PC-9 (cell line): ENCODE results near the gene TMEM207. TPM values are rescaled to one million over a fixed set of nuclear protein-coding genes. Genes with fewer than 3 reads are reported as not detected.

Experiments used
- Bru-seq: library from RNA; stranded (reverse); fragments of 400-500 nt; gene quantifications from one replicate; lab custom pipeline; 2021; lab: Mats Ljungman, UMichigan
- BruChase-seq, 2 experiments: library from RNA; stranded (reverse); fragments of 400-500 nt; gene quantifications; one replicate each; lab custom pipeline; 2021; lab: Mats Ljungman, UMichigan
- BruUV-seq: library from RNA; stranded (reverse); fragments of 400-500 nt; replicated peaks from 2 replicates; lab custom pipeline; 2021; lab: Mats Ljungman, UMichigan
- CTCF ChIA-PET: fragments of 300-600 bp; sonication (Branson Sonifier 250); formaldehyde crosslinking; loops from one replicate; lab custom pipeline; 2022; ENCODE audit warnings: antibody characterized with exemption; lab: Charles Lee
- POLR2A ChIA-PET: fragments of 300-600 bp; sonication (Branson Sonifier 250); formaldehyde crosslinking; loops from one replicate; lab custom pipeline; 2022; ENCODE audit warnings: antibody characterized with exemption; ENCODE audit not compliant: unreplicated experiment; lab: Charles Lee
- DNase-seq, 2 experiments: peaks; one replicate each; pipeline versions ENCODE4 v3.0.0 to v3.0.0-alpha.2; 2015 to 2022; ENCODE audit warnings: mixed read lengths in 1 of 2
- H2AFZ ChIP-seq: fragments of 200-600 bp; sonication (generic); 2 replicates; pipeline ENCODE4 v1.8.1; 2017; ENCODE audit warnings: antibody characterized with exemption
- H3F3A ChIP-seq: fragments of 200-600 bp; sonication (generic); 2 replicates; pipeline ENCODE4 v1.8.1; 2017; ENCODE audit warnings: antibody characterized with exemption, mild to moderate bottlenecking, low read depth; ENCODE audit not compliant: insufficient read depth
- H3K27ac ChIP-seq: fragments of 200-600 bp; sonication (generic); 2 replicates; pipeline ENCODE4 v1.6.1; 2016; ENCODE audit warnings: mixed run types
- H3K27me3 ChIP-seq: fragments of 200-600 bp; sonication (generic); 2 replicates; pipeline ENCODE4 v1.6.1; 2016; ENCODE audit warnings: low read depth, mixed run types; ENCODE audit not compliant: insufficient read depth
- H3K36me3 ChIP-seq: fragments of 200-600 bp; sonication (generic); 2 replicates; pipeline ENCODE4 v1.6.1; 2016; ENCODE audit warnings: low read depth, mixed run types
- H3K4me1 ChIP-seq: fragments of 200-600 bp; sonication (generic); replicated peaks from 2 replicates; pipeline ENCODE4 v1.6.1; 2016; ENCODE audit warnings: mixed run types; ENCODE audit not compliant: insufficient read depth
- H3K4me2 ChIP-seq: fragments of 200-600 bp; sonication (generic); 2 replicates; pipeline ENCODE4 v1.6.1; 2017; ENCODE audit warnings: mixed run types
- H3K4me3 ChIP-seq: fragments of 200-600 bp; sonication (generic); 2 replicates; pipeline ENCODE4 v1.6.1; 2016; ENCODE audit warnings: mixed run types
- H3K79me2 ChIP-seq: fragments of 200-600 bp; sonication (generic); 2 replicates; pipeline ENCODE4 v1.6.1; 2017; ENCODE audit warnings: low read depth, mixed run types
- H3K9me2 ChIP-seq: fragments of 200-600 bp; sonication (generic); 2 replicates; pipeline ENCODE4 v1.8.1; 2017; ENCODE audit warnings: mild to moderate bottlenecking; ENCODE audit not compliant: insufficient read depth
- H3K9me3 ChIP-seq: fragments of 200-600 bp; sonication (generic); 2 replicates; pipeline ENCODE4 v1.8.1; 2016; ENCODE audit warnings: low read depth; ENCODE audit not compliant: insufficient read depth
- H4K20me1 ChIP-seq: fragments of 200-600 bp; sonication (generic); 2 replicates; pipeline ENCODE4 v1.8.1; 2017; ENCODE audit not compliant: insufficient read depth
- CTCF ChIP-seq: fragments of 200-600 bp; sonication (generic); conservative IDR thresholded peaks from 2 replicates; pipeline ENCODE4 v1.6.1; 2017; ENCODE audit warnings: mixed run types, antibody characterized with exemption, mild to moderate bottlenecking, moderate library complexity
- EZH2 ChIP-seq: fragments of 200-600 bp; sonication (generic); IDR thresholded peaks from 2 replicates; pipeline ENCODE4 v1.8.0; 2017; ENCODE audit warnings: antibody characterized with exemption, low read depth
- intact Hi-C: fragments of 100-400 bp; cut with micrococcal nuclease; formaldehyde crosslinking; loops from one replicate; pipeline ENCODE4 v1.10.0; 2022; ENCODE audit not compliant: unreplicated experiment
- long read RNA-seq: library from polyadenylated mRNA; stranded (forward); transcript quantifications from one replicate; pipeline ENCODE4 v2.0.0, GENCODE V29; 2022
- total RNA-seq: library from RNA; stranded (reverse); gene quantifications from 2 replicates; pipeline ENCODE4 v1.2.3, GENCODE V29; 2021

The TMEM207 gene
- total RNA-seq (not detected in 2 replicates), Bru-seq, nascent RNA (not detected), BruChase-seq, experiment 1, labeled RNA remaining after a 2-hour chase (not detected), BruChase-seq, experiment 2, labeled RNA remaining after a 6-hour chase (not detected)
- long read RNA-seq = 0 reads

GRCh38 chr3:190449801-190450200 is at the start of gene TMEM207:
TMEM207 (minus strand) TSS chr3:190449901; CDS start chr3:190449809, 92 bp downstream.
- H2AFZ ChIP-seq = no peak within 1 kb of the TSS
- H3K9me2 ChIP-seq = 0 out of 2 replicates have a peak, but pooled peaks cover 3% of the 10 kb centered on the region
- BruUV-seq = no TSS peak
- H3K36me3 ChIP-seq = no peaks in the 10 kb centered on the region
- intact Hi-C loops = loop anchor here (10.0 kb wide), 1 partner anchor 605 kb away; no protein-coding TSS in a partner anchor
- no peaks in the 10 kb centered on the region for H3K27me3 ChIP-seq
- no peak for TF ChIP-seq CTCF
- no peak for TF ChIP-seq EZH2
- no peak within 1 kb of the TSS for H3K4me2 ChIP-seq
- no peaks in the 10 kb centered on the region for H3F3A ChIP-seq
- no peak within 1 kb of the TSS for H3K4me3 ChIP-seq
- H3K9me3 ChIP-seq = 0 out of 2 replicates have a peak, but pooled peaks cover 6% of the 10 kb centered on the region
- H3K4me1 ChIP-seq = peaks cover 14% of the 10 kb centered on the region
- CTCF ChIA-PET = no interaction called here
- H3K27ac ChIP-seq = no peak within 1 kb of the TSS
- H4K20me1 ChIP-seq = no peaks in the 10 kb centered on the region
- no peaks in the 10 kb centered on the region for H3K79me2 ChIP-seq
- POLR2A ChIA-PET = interaction anchor here (0.6 kb wide), 1 partner anchor 64 kb away, joined by 3 read pairs; the partner anchor contains the start of gene IL1RAP
- DNase-seq = no peak

- Histone ChIP-seq H3K27me3 (no peaks in the 10 kb centered on the region), H3K4me1 (no peaks in the 10 kb centered on the region), H4K20me1 (no peaks in the 10 kb centered on the region), H3K9me2 (0 out of 2 replicates have a peak, but pooled peaks cover 3% of the 10 kb centered on the region), H3K4me2 (no peak overlapping the region), H3K27ac (no peak overlapping the region), H3K4me3 (no peak overlapping the region), H2AFZ (no peak overlapping the region; the same call in 1 of the 2 replicates), H3K79me2 (no peaks in the 10 kb centered on the region), H3K36me3 (no peaks in the 10 kb centered on the region), H3F3A (no peaks in the 10 kb centered on the region), H3K9me3 (no peaks in the 10 kb centered on the region)
- CTCF ChIA-PET = interaction anchor here (0.7 to 1.1 kb wide), 2 partner anchors 45 to 137 kb away, joined by 3 to 4 read pairs; no protein-coding TSS in a partner anchor
- intact Hi-C loops = no loop called here
- POLR2A ChIA-PET = no interaction called here
- no TSS peak for BruUV-seq
- DNase-seq = no peak
- TF ChIP-seq CTCF (no peak), EZH2 (no peak)
These were observed 49.4 kb upstream of the TMEM207 start for GRCh38 chr3:190499122-190499521.

DNA sequence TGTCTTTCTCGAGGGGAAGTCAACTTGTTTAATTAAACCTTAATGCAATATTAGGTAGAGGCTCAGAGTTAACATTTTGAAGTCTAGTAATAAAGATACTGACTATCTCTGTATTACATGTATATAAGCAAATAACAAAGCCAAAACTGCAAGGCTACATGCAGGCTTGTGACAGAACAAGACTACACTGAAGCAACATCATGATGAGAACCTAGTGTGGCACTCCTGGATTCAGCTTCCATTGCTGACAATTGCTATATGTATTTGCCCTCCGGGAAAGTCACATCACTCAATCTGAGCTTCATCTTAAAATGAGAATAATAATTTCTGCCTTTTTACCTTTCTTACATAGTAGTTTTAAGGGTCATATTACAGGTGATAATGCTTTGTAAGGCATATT is 48.6 kb upstream of the TMEM207 start:
- BruUV-seq = no TSS peak
- POLR2A ChIA-PET = no interaction called here

More for the DNA sequence above, 48.6 kb upstream of the TMEM207 start:
- Histone ChIP-seq H3F3A (no peaks in the 10 kb centered on the region), H3K9me2 (0 out of 2 replicates have a peak, but pooled peaks cover 3% of the 10 kb centered on the region), H3K27ac (no peak overlapping the region), H3K79me2 (no peaks in the 10 kb centered on the region), H3K4me3 (no peak overlapping the region), H3K36me3 (no peaks in the 10 kb centered on the region), H2AFZ (no peak overlapping the region; the same call in 1 of the 2 replicates), H3K4me1 (no peaks in the 10 kb centered on the region), H3K4me2 (no peak overlapping the region), H3K27me3 (no peaks in the 10 kb centered on the region), H4K20me1 (no peaks in the 10 kb centered on the region), H3K9me3 (no peaks in the 10 kb centered on the region)
- TF ChIP-seq EZH2 = no peak
- no peak for TF ChIP-seq CTCF
- intact Hi-C loops = no loop called here
- CTCF ChIA-PET = interaction anchor here (1.1 kb wide), 1 partner anchor 44 kb away, joined by 3 read pairs; no protein-coding TSS in a partner anchor
- DNase-seq = no peak
